MM.1S (cell line): Measurements from ENCODE around the gene ADAM15.

Source experiments
- DNase-seq: peaks from one replicate; pipeline ENCODE4 v3.0.0-alpha.2; 2015
- H2AFZ ChIP-seq: fragments of 300-600 bp; sonication (generic); 2 replicates; pipeline ENCODE4 v1.6.0; 2016; ENCODE audit warnings: antibody characterized with exemption, low read length
- H3F3A ChIP-seq: fragments of 300-600 bp; sonication (generic); 2 replicates; pipeline ENCODE4 v1.6.1; 2016; ENCODE audit warnings: mild to moderate bottlenecking, antibody characterized with exemption, low read length, moderate library complexity, mixed read lengths; ENCODE audit not compliant: insufficient read depth
- H3K27ac ChIP-seq: fragments of 300-600 bp; sonication (generic); 2 replicates; pipeline ENCODE4 v1.5.1; 2016; ENCODE audit warnings: mild to moderate bottlenecking, low read length
- H3K27me3 ChIP-seq: fragments of 300-600 bp; sonication (generic); replicated peaks from 2 replicates; pipeline ENCODE4 v1.6.0; 2016; ENCODE audit warnings: low read length; ENCODE audit not compliant: insufficient read depth
- H3K36me3 ChIP-seq: fragments of 300-600 bp; sonication (generic); replicated peaks from 2 replicates; pipeline ENCODE4 v1.6.1; 2016; ENCODE audit warnings: mild to moderate bottlenecking, low read length, mixed read lengths; ENCODE audit not compliant: insufficient read depth
- H3K4me1 ChIP-seq: fragments of 300-600 bp; sonication (generic); 2 replicates; pipeline ENCODE4 v1.6.1; 2016; ENCODE audit warnings: low read length, mixed read lengths
- H3K4me2 ChIP-seq: fragments of 300-600 bp; sonication (generic); 2 replicates; pipeline ENCODE4 v1.6.0; 2016; ENCODE audit warnings: low read depth, low read length
- H3K4me3 ChIP-seq: fragments of 300-600 bp; sonication (generic); 2 replicates; pipeline ENCODE4 v1.5.1; 2016; ENCODE audit warnings: low read length, mixed read lengths
- H3K79me2 ChIP-seq: fragments of 300-600 bp; sonication (generic); 2 replicates; pipeline ENCODE4 v1.6.1; 2016; ENCODE audit warnings: mixed run types, low read length, mixed read lengths
- H3K9ac ChIP-seq: fragments of 300-600 bp; sonication (generic); 2 replicates; pipeline ENCODE4 v1.6.1; 2016; ENCODE audit warnings: low read length, mixed read lengths
- H3K9me2 ChIP-seq: fragments of 300-600 bp; sonication (generic); replicated peaks from 2 replicates; pipeline ENCODE4 v1.6.1; 2016; ENCODE audit warnings: mild to moderate bottlenecking, low read length, mixed read lengths; ENCODE audit not compliant: insufficient read depth
- H3K9me3 ChIP-seq: fragments of 300-600 bp; sonication (generic); replicated peaks from 2 replicates; pipeline ENCODE4 v1.6.1; 2016; ENCODE audit warnings: mild to moderate bottlenecking, low read length, mixed read lengths; ENCODE audit not compliant: insufficient read depth
- H4K20me1 ChIP-seq: fragments of 300-600 bp; sonication (generic); 2 replicates; pipeline ENCODE4 v1.6.1; 2016; ENCODE audit warnings: mild to moderate bottlenecking, low read length, moderate library complexity, mixed read lengths; ENCODE audit not compliant: insufficient read depth
- CTCF ChIP-seq: fragments of 300-600 bp; sonication (generic); IDR thresholded peaks from 2 replicates; pipeline ENCODE4 v1.5.1; 2016; ENCODE audit warnings: antibody characterized with exemption, low read length, mixed read lengths
- EZH2 ChIP-seq: fragments of 300-600 bp; sonication (generic); optimal IDR thresholded peaks from 2 replicates; pipeline ENCODE3; 2017; ENCODE audit warnings: low read depth, mild to moderate bottlenecking, antibody characterized with exemption, low read length, mixed read lengths
- EZH2phosphoT487 ChIP-seq: fragments of 300-600 bp; sonication (generic); IDR thresholded peaks from 2 replicates; pipeline ENCODE4 v1.6.1; 2018; ENCODE audit warnings: antibody characterized with exemption, low read length

ADAM15 gene

GRCh38 chr1:155030899-155031298 lies 20.2 kb upstream of the ADAM15 start:
- H3K4me3 ChIP-seq, result no peak overlapping the region
- H3F3A ChIP-seq, result no peaks in the 10 kb centered on the region
- H2AFZ ChIP-seq, result no peak overlapping the region
- H3K4me2 ChIP-seq, result no peak overlapping the region
- 0 out of 2 replicates have a peak, but pooled peaks cover 8% of the 10 kb centered on the region for H3K27me3 ChIP-seq
- H4K20me1 ChIP-seq, result no peaks in the 10 kb centered on the region
- TF ChIP-seq EZH2, result no peak
- no peak for TF ChIP-seq EZH2phosphoT487
- TF ChIP-seq CTCF, result no peak
- H3K36me3 ChIP-seq, result no peaks in the 10 kb centered on the region
- H3K79me2 ChIP-seq, result no peaks in the 10 kb centered on the region
- no peak overlapping the region for H3K27ac ChIP-seq
- H3K9me2 ChIP-seq, result no peaks in the 10 kb centered on the region
- no peaks in the 10 kb centered on the region for H3K4me1 ChIP-seq
- no peaks in the 10 kb centered on the region for H3K9me3 ChIP-seq
- no peak for DNase-seq
- no peak overlapping the region for H3K9ac ChIP-seq

DNA sequence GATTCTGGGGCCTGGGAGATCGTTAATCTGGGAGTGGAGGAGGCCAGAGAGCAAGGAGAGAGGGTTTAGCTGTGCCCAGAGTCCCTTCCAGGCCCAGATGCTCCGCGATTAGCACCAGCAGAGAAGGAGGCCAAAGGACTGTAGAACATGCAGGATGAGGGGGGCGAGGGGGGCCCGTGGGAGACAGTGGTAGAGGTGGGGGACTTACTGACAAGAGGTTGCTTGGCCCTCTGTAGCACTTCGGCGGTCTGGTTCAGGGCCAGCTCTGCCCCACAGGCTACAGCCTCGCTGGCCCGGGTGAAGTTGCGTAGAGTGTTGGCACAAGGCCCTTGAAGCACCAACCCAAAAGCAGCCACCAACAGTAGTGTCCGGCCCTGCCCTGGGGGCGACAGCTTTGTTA lies 18.2 kb upstream of the ADAM15 start:
- Histone ChIP-seq H3K79me2 (no peaks in the 10 kb centered on the region), H3K4me1 (no peaks in the 10 kb centered on the region), H4K20me1 (no peaks in the 10 kb centered on the region), H3K4me2 (no peak overlapping the region), H3K27me3 (0 out of 2 replicates have a peak, but pooled peaks cover 8% of the 10 kb centered on the region), H3K36me3 (no peaks in the 10 kb centered on the region), H3K4me3 (no peak overlapping the region), H3K9me3 (no peaks in the 10 kb centered on the region), H3F3A (no peaks in the 10 kb centered on the region), H2AFZ (no peak overlapping the region), H3K27ac (no peak overlapping the region), H3K9ac (no peak overlapping the region), H3K9me2 (no peaks in the 10 kb centered on the region)
- DNase-seq, result no peak
- TF ChIP-seq CTCF, result no peak

DNA sequence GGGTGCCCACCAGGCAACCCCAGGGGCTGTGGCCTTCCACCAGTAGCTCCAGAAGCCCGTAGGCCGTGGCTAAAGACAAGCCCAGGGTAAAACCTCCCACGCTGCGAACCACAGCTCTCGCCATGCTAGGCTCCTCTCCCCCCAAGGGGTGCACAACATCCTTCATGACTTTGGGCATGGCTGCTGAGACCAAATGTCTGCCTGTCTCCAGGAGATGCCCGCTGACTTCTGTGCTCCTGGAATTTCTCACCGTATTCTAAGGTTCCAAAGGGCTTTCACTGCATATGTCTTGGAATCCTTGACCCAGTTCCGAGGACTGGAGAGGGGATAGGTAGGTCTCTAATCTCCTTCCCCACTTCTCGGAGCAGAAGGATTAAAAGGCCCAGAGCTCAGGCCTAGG lies 17.6 kb upstream of the ADAM15 start, which contains the start of the genes DCST1 and DCST2:
Gene DCST1 (plus strand): TSS at position 301 of the 400 bp plus-strand sequence. CDS start 213 bp downstream, outside the sequence.
Gene DCST2 (minus strand): TSS at position 258 of the 400 bp plus-strand sequence. CDS start 80 bp downstream, at position 178.
- H4K20me1 ChIP-seq, result no peaks in the 10 kb centered on the region
- no peak for DNase-seq

More for the DNA sequence above, 17.6 kb upstream of the ADAM15 start, which contains the start of the genes DCST1 and DCST2:
- Histone ChIP-seq H3K9me2 (no peaks in the 10 kb centered on the region), H3F3A (peaks cover under 1% of the 10 kb centered on the region; the same call in 1 of the 2 replicates), H3K27me3 (0 out of 2 replicates have a peak, but pooled peaks cover 8% of the 10 kb centered on the region), H3K4me2 (no peak within 1 kb of the TSS), H3K79me2 (no peaks in the 10 kb centered on the region), H3K36me3 (no peaks in the 10 kb centered on the region), H3K27ac (no peak within 1 kb of the TSS), H3K9me3 (no peaks in the 10 kb centered on the region), H2AFZ (no peak within 1 kb of the TSS), H3K9ac (no peak within 1 kb of the TSS), H3K4me3 (no peak within 1 kb of the TSS), H3K4me1 (peaks cover 6% of the 10 kb centered on the region)
- TF ChIP-seq CTCF (no peak), EZH2 (no peak), EZH2phosphoT487 (no peak)
